ENCODE measurements around the gene RNF220.
"Not testable (repeated sequence)": the region's sequence is repeated elsewhere in the genome, so short reads cannot be mapped to it uniquely, and the experiment has no call there.

Gene RNF220

GRCh38 chr1:44661781-44662682 is 257.0 kb downstream of the RNF220 start:
- no peak for DNase-seq

GRCh38 chr1:44662683-44663030 is 257.6 kb downstream of the RNF220 start:
- DNase-seq: no peak

DNA sequence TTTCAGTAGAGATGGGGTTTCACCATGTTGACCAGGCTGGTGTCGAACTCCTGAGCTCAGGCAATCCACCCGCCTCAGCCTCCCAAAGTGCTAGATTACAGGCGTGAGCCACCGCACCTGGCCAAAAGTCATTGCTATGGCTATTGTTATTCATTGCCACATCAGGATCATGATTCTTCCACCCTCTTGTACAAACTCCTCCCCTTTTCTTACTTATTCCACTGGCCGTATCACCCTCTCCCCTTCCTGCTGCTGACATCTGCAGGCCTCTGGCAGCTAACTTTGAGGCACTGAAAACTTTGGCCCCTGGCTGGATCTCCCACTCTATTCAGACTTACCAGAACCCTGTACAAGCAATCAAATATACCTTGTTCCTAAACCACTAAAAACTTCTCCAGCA is 258.4 kb downstream of the RNF220 start:
- DNase-seq: no peak

DNA sequence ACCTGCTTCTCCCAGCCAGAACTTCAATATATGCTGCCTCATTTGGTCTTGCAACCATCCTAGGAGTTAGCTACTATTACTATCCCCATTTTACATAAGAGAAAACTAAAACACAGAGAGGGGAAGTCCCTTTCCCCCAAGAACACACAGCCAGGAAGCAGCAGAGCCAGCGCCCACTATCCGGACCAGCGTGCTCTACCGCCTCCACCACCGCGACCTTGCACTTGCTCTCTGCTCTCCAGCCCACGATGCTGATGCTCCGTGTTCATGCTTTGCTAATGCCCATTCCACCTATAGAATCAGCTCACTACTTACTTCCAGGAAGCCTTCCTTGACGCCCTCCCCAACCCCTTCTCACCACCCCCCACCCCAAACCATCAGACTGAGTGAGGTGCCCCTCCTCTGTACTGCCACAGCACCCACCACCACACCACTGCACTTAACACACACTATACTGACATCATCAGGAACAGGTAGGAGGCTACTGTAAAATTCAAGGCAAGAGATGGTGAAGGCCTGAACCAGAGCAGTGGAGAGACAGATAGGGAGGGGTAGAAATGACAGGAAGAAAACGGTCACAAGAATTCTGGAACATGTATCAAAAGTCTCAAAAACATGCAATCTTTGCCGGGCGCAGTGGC is 259.8 kb downstream of the RNF220 start:
- no peak for DNase-seq

GRCh38 chr1:44666719-44667118 is 261.7 kb downstream of the RNF220 start:
- DNase-seq: not testable (repeated sequence)

GRCh38 chr1:44670751-44671640 is 265.9 kb downstream of the RNF220 start:
- DNase-seq: no peak

- DNase-seq: peak; percentile 83
These were observed 267.4 kb downstream of the RNF220 start for GRCh38 chr1:44672254-44672955.

- DNase-seq: no peak
These were observed 268.1 kb downstream of the RNF220 start for GRCh38 chr1:44672961-44673674.

DNA sequence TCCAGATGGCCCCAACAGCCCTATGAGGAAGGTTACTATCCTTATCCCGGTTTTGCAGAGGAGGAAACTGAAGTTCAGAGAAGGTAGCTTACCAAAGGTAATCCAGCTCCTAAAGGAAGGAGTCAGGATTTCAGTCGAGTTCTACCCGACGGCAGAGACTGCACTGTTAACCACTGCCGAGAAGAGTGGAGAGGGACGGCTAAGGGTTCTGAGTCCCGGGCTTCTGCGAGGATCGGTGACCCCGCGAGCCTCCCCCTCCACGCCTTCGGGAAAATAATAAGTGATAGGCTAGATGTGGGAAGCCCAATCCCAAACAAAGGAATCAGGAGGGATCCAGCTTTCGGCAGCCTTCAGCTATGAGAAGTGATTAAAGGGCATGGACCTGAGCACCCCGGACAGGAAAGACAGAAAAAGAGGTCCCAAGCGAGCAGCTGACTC is 268.6 kb downstream of the RNF220 start:
- DNase-seq: no peak

- peak; percentile 82 for DNase-seq
These were observed 269.3 kb downstream of the RNF220 start, which contains the start of the genes ARMH1 and TMEM53 for GRCh38 chr1:44674113-44675000. ARMH1 (plus strand) TSS chr1:44674714; CDS start chr1:44689698, 14,984 bp downstream. TMEM53 (minus strand) TSS chr1:44674481; CDS start chr1:44674391, 90 bp downstream.

GRCh38 chr1:44675186-44675585 is 270.1 kb downstream of the RNF220 start:
- no peak for DNase-seq

DNA sequence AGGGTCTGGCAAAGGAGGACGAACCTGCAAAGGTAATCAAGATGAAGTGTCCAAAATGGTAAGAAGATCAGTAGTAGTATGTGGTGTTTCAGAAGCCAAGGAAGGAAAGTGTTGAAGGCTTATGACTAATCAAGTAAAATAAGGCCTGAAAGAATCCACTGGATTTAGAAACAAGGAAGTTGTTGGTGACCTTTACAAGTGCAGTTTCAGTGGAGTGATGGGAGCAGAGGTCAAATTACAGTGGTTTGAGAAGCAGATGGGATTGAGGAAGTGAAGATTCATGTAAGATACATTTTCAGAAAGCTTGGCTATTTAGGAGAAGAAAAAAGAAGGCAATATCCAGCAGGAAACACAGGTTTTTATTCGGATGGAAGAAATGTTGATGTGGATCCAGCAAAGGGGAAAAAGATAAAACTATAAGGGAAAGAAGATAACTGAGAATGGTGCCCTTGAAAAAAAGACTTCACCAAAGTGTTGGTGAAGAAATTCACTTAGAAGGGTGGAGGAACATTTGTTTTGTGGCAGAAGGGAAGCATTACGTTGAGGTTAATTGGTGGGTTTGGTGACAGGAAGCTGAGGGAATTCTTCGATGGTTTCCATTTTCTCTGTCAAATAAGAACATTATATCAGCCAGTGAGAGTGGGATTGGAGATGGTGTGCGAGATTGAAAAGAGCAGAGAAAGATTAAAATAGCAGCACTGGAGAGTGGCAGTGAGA is 271.6 kb downstream of the RNF220 start:
- DNase-seq: no peak

DNA sequence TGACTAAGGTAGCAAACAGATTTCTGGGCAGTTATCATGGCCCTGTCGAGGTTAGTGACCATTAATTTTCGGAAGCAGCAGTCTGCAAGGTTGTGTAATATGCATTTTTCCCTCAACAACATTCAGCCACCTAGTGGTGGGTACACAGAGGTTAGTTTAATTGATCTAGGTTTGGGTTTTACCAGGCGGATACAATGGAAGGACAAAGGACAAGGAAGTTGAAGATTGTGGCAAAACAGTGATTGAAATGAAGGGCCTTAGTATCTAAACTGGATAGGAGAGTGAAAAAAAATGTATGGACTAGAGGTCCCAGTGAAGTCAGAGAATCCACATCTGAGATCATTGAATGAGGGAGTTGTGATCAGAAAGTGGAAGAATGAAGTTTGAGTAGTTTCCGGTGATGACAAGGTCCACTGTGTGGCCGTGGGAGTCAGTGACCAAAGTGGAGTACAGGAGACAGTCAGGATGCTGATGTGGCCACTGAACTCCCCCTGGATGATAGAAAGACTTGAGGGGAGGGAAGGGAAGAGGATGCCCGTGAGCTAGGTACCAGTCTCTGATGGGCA is 272.2 kb downstream of the RNF220 start:
- no peak for DNase-seq

DNA sequence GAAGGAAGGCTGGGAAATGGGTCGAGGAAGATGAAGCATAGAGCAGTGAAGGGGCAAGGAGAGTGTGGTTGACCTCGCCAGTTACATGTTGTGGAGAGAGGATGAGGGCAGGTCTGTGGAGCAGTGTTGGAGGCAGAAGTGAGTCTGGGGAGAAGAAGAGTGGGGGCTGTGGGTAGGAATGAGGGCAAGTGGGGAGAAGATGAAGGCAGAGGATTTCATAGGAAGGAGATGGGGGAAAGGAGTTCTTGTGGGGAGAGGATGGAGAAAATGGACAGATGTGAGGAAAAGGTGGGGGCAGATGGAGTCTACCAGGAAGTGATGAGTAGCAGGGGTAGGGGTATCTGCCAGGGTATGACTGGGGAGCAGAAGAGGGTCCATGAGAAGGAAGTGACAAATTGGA is 273.1 kb downstream of the RNF220 start:
- no peak for DNase-seq

DNA sequence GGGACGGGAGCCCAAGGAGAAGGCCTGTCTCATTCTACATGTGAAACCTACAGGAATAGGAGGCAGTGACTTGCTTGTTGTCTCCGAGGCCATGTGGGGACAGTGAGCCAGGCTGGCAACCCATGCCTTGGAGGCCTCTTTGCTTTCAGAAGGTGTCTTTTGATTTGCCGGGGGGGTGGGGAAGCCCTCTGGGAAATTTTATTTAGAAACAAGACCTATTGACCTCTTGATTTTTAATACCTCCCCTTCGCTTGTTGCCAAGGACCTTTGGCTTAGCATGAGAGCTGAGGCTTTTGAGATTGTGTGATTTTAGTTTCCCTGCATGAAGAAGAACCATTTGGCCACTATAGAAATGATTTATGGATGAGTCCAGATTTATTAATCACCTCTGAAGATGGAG is 273.6 kb downstream of the RNF220 start:
- no peak for DNase-seq

GRCh38 chr1:44679468-44679867 is 274.4 kb downstream of the RNF220 start:
- no peak for DNase-seq

GRCh38 chr1:44681905-44682882 is 277.1 kb downstream of the RNF220 start:
- no peak for DNase-seq

DNA sequence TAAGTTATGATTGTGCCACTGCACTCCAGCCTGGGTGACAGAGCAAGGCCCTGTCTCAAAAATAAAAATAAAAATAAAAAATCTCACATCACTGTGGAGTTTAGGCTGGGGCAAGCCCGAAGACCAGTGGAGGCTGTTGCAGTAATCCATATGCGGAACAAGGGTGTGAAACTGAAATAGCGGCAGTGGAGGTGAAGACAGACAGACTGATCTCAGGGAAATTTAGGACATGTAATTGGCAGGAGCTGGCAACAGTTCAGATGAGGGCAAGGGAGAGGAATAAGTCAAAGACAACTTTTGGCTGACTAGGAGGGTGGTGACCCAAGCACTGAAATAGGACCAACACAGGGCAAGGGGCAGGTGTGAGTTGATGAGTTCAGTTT is 277.8 kb downstream of the RNF220 start:
- DNase-seq: no peak

All from GDM1 (cell line).